ENCODE measurements around the gene GFRAL.

DNA sequence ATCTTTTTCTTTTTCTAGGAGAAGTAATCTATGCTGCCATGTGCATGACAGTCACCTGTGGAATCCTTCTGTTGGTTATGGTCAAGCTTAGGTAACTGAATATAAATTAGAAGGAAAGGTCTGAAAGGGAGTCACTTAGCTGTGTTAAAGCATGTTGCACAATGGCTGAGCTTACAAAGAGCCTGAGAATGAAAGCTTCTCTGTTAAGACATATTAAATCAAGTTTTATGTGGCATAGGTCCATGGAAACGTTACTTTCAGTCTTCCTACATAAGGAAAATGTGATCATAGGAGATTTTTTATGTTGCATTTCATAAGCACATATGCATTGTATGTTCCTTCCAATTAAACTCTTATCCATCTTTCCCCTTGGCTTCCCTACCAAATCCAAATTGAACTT is 72.1 kb downstream of the GFRAL start:
- TF ChIP-seq, protein P1, sequence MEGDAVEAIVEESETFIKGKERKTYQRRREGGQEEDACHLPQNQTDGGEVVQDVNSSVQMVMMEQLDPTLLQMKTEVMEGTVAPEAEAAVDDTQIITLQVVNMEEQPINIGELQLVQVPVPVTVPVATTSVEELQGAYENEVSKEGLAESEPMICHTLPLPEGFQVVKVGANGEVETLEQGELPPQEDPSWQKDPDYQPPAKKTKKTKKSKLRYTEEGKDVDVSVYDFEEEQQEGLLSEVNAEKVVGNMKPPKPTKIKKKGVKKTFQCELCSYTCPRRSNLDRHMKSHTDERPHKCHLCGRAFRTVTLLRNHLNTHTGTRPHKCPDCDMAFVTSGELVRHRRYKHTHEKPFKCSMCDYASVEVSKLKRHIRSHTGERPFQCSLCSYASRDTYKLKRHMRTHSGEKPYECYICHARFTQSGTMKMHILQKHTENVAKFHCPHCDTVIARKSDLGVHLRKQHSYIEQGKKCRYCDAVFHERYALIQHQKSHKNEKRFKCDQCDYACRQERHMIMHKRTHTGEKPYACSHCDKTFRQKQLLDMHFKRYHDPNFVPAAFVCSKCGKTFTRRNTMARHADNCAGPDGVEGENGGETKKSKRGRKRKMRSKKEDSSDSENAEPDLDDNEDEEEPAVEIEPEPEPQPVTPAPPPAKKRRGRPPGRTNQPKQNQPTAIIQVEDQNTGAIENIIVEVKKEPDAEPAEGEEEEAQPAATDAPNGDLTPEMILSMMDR (IDR thresholded peaks at IDR 0.05 in 2 of 3, conservative IDR thresholded peaks at IDR 0.05 in 1 of 3; ENCODE audit: borderline replicate concordance in 1 of 3, insufficient read depth in 1 of 3, low read depth in 2 of 3, low read length in 2 of 3): no peak
- TF ChIP-seq EZH2 (IDR thresholded peaks at IDR 0.05) (no peak), MAX (IDR thresholded peaks at IDR 0.05) (no peak), ZNF274 (IDR thresholded peaks at IDR 0.05; ENCODE audit: low read depth, low read length) (no peak), REST (IDR thresholded peaks at IDR 0.05; ENCODE audit: low read depth) (no peak), CEBPB (IDR thresholded peaks at IDR 0.05; ENCODE audit: low read depth) (no peak), POLR2A (IDR thresholded peaks at IDR 0.05; ENCODE audit: borderline replicate concordance, extremely low read depth, insufficient read depth, insufficient read length) (no peak), JUND (IDR thresholded peaks at IDR 0.05) (no peak), ZBTB33 (IDR thresholded peaks at IDR 0.05; ENCODE audit: extremely low read depth, insufficient replicate concordance, low read length) (no peak), EGR1 (IDR thresholded peaks at IDR 0.05; ENCODE audit: low read depth) (no peak), ELF1 (IDR thresholded peaks at IDR 0.05; ENCODE audit: borderline replicate concordance, low read depth) (no peak)

Measured in HCT116 (cell line).